Right lobe of liver (tissue), 4 donors: ENCODE data around the gene SCAPER.

Source experiments
- POLR2A ChIP-seq: fragments of 450-650 bp; IDR thresholded peaks from one replicate; pipeline ENCODE4 v1.6.1; 2017; ENCODE audit warnings: antibody characterized with exemption, mild to moderate bottlenecking
- TF ChIP-seq, protein P1 (sequence below), 4 donors: fragments of 200-600 bp in 3 of 4; fragments of 450-650 bp in 1 of 4; IDR thresholded peaks; one replicate each; pipeline versions ENCODE4 v1.5.1 to v1.8.0; 2016 to 2022; ENCODE audit warnings: antibody characterized with exemption in 4 of 4, mild to moderate bottlenecking in 2 of 4
- donor health status: DM: no; HTN: no; CAD: no.
- donor health status: DM: no; HTN: no; CAD: no.
- donor health status: DM: no; HTN: yes; CAD: no.

GRCh38 chr15:76787273-76787672, 117.9 kb downstream of the SCAPER start:
- TF ChIP-seq, protein P1, sequence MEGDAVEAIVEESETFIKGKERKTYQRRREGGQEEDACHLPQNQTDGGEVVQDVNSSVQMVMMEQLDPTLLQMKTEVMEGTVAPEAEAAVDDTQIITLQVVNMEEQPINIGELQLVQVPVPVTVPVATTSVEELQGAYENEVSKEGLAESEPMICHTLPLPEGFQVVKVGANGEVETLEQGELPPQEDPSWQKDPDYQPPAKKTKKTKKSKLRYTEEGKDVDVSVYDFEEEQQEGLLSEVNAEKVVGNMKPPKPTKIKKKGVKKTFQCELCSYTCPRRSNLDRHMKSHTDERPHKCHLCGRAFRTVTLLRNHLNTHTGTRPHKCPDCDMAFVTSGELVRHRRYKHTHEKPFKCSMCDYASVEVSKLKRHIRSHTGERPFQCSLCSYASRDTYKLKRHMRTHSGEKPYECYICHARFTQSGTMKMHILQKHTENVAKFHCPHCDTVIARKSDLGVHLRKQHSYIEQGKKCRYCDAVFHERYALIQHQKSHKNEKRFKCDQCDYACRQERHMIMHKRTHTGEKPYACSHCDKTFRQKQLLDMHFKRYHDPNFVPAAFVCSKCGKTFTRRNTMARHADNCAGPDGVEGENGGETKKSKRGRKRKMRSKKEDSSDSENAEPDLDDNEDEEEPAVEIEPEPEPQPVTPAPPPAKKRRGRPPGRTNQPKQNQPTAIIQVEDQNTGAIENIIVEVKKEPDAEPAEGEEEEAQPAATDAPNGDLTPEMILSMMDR (IDR thresholded peaks at IDR 0.05), result no peak
- TF ChIP-seq POLR2A, result no peak
